ENCODE data around the gene IL12RB2.

Gene IL12RB2

GRCh38 chr1:67355745-67356424 lies 48.2 kb downstream of the IL12RB2 start:
- DNase-seq (ENCODE audit: low read depth) = no peak
- TF ChIP-seq CTCF (IDR thresholded peaks at IDR 0.05; ENCODE audit: low read depth, low read length) (no peak), MYC (IDR thresholded peaks at IDR 0.05; ENCODE audit: low read depth, low read length) (no peak), POLR2A (IDR thresholded peaks at IDR 0.05; ENCODE audit: extremely low read depth, insufficient read length) (no peak)
- TF ChIP-seq, protein P1, sequence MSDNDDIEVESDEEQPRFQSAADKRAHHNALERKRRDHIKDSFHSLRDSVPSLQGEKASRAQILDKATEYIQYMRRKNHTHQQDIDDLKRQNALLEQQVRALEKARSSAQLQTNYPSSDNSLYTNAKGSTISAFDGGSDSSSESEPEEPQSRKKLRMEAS (IDR thresholded peaks at IDR 0.05; ENCODE audit: low read depth, low read length) = no peak
- H3K4me3 ChIP-seq (ENCODE audit: low read depth, low read length) = no peak overlapping the region

- TF ChIP-seq POLR2A (IDR thresholded peaks at IDR 0.05; ENCODE audit: extremely low read depth, insufficient read length) (no peak), MYC (IDR thresholded peaks at IDR 0.05; ENCODE audit: low read depth, low read length) (no peak), CTCF (IDR thresholded peaks at IDR 0.05; ENCODE audit: low read depth, low read length) (no peak)
- TF ChIP-seq, protein P1 (IDR thresholded peaks at IDR 0.05; ENCODE audit: low read depth, low read length) = no peak
- no peak for DNase-seq (ENCODE audit: low read depth)
- no peak overlapping the region for H3K4me3 ChIP-seq (ENCODE audit: low read depth, low read length)
Measured at GRCh38 chr1:67359592-67359991, 51.9 kb downstream of the IL12RB2 start.

GRCh38 chr1:67361641-67362040 lies 54.0 kb downstream of the IL12RB2 start:
- no peak overlapping the region for H3K4me3 ChIP-seq (ENCODE audit: low read depth, low read length)
- DNase-seq (ENCODE audit: low read depth) = no peak
- TF ChIP-seq POLR2A (IDR thresholded peaks at IDR 0.05; ENCODE audit: extremely low read depth, insufficient read length) (no peak), MYC (IDR thresholded peaks at IDR 0.05; ENCODE audit: low read depth, low read length) (no peak), CTCF (IDR thresholded peaks at IDR 0.05; ENCODE audit: low read depth, low read length) (no peak)
- TF ChIP-seq, protein P1 (IDR thresholded peaks at IDR 0.05; ENCODE audit: low read depth, low read length) = no peak

- H3K4me3 ChIP-seq (ENCODE audit: low read depth, low read length) = no peak overlapping the region
- no peak for TF ChIP-seq POLR2A (IDR thresholded peaks at IDR 0.05; ENCODE audit: extremely low read depth, insufficient read length)
- no peak for TF ChIP-seq MYC (IDR thresholded peaks at IDR 0.05; ENCODE audit: low read depth, low read length)
- TF ChIP-seq, protein P1 (IDR thresholded peaks at IDR 0.05; ENCODE audit: low read depth, low read length) = no peak
- no peak for TF ChIP-seq CTCF (IDR thresholded peaks at IDR 0.05; ENCODE audit: low read depth, low read length)
- DNase-seq (ENCODE audit: low read depth) = no peak
Measured at GRCh38 chr1:67367370-67368045, 59.8 kb downstream of the IL12RB2 start.

DNA sequence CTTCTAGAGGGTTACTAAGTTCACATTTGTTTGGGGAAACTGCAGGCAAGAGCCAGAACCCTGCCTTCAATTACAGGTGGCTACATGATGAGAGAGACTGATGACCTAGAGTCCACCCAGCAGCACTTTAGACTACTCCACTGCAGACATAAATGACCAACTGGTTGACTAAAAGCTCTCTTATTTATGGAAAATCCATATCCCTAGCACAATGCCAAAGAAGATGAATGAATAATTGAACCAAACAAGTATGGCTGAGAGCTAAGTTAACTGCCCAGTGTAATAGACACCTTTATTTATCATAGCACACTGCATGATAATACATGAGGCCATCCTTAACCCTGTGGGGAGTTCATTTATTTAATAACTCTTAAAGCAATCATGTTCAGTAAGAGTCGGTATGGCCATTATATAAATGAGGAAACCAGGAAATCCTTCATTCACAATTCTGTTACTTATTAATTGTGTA lies 60.4 kb downstream of the IL12RB2 start:
- no peak for DNase-seq (ENCODE audit: low read depth)
- TF ChIP-seq POLR2A (IDR thresholded peaks at IDR 0.05; ENCODE audit: extremely low read depth, insufficient read length) (no peak), CTCF (IDR thresholded peaks at IDR 0.05; ENCODE audit: low read depth, low read length) (no peak), MYC (IDR thresholded peaks at IDR 0.05; ENCODE audit: low read depth, low read length) (no peak)
- TF ChIP-seq, protein P1 (IDR thresholded peaks at IDR 0.05; ENCODE audit: low read depth, low read length) = no peak
- H3K4me3 ChIP-seq (ENCODE audit: low read depth, low read length) = no peak overlapping the region

Measured in NB4 (cell line).